Measurements from ENCODE around the gene TMC6. TPM values are rescaled to one million over a fixed set of nuclear protein-coding genes. Genes with fewer than 3 reads are reported as not detected.

The TMC6 gene
- total and polyA plus RNA-seq, 2 of the 13 experiments (the other 11 are each of a cell fraction or from before 2014, with no cell fraction given) = 48.4 to 99.1 TPM

DNA sequence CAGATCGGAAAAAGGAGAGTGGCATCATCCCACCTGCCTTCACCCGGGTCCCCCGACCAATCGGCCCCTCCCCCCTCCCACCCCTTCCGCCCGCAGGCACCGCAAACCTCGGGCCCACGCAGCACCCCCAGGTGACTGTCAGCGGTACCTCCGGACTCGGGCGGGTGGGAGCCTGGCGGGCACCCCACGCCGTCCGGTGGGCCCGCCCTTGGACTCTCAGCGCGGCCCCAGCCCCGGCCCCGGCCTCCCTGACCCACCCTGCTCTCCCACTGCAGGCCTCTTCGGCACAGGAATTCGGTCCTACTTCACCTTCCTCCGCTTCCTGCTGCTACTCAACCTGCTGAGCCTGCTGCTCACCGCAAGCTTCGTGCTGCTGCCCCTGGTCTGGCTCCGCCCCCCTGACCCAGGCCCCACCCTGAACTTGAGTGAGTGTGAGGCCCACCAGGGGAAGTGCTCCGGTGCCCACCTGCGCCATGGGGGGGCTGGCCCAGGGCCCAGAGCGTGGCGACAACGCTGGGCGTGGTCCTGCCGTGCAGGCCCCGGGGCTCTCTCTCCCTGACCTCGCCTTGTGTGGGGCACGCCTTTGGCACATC is 3.6 kb upstream of the TMC6 start (continued):
- TF ChIP-seq ZNF512B (CRISPR knock-in tag; IDR thresholded peaks at IDR 0.05; ENCODE audit: borderline replicate concordance) (no peak), TMF1 (CRISPR knock-in tag; IDR thresholded peaks at IDR 0.05; ENCODE audit: low read depth) (no peak), HMGA1 (CRISPR knock-in tag; conservative IDR thresholded peaks at IDR 0.05) (no peak), ZNF703 (CRISPR knock-in tag; IDR thresholded peaks at IDR 0.05; ENCODE audit: borderline replicate concordance) (no peak), ZNF121 (CRISPR knock-in tag; IDR thresholded peaks at IDR 0.05) (no peak), ZNF749 (CRISPR knock-in tag; IDR thresholded peaks at IDR 0.05; ENCODE audit: borderline replicate concordance) (no peak), GPN1 (CRISPR knock-in tag; IDR thresholded peaks at IDR 0.05; ENCODE audit: borderline replicate concordance) (no peak), AKAP8 (CRISPR knock-in tag; IDR thresholded peaks at IDR 0.05) (no peak), ARNT (IDR thresholded peaks at IDR 0.05) (no peak), ZBTB7B (CRISPR knock-in tag; IDR thresholded peaks at IDR 0.05) (peak; percentile 79; the same call in 1 of the 2 replicates), ARHGAP35 (CRISPR knock-in tag; IDR thresholded peaks at IDR 0.05; ENCODE audit: borderline replicate concordance) (peak; percentile 23; the same call in 1 of the 2 replicates), CAMTA2 (CRISPR knock-in tag; IDR thresholded peaks at IDR 0.05; ENCODE audit: borderline replicate concordance) (no peak), IRF2 (CRISPR knock-in tag; IDR thresholded peaks at IDR 0.05) (no peak), TBL1XR1 (IDR thresholded peaks at IDR 0.05; ENCODE audit: borderline replicate concordance, low read length, partially characterized antibody) (no peak), MXI1 (IDR thresholded peaks at IDR 0.05; ENCODE audit: borderline replicate concordance, low read depth, low read length) (no peak), ZNF30 (CRISPR knock-in tag; IDR thresholded peaks at IDR 0.05) (no peak), GABPA (IDR thresholded peaks at IDR 0.05; ENCODE audit: low read depth, low read length) (no peak), GABPA (CRISPR knock-in tag; IDR thresholded peaks at IDR 0.05; ENCODE audit: low read depth) (no peak), NFAT5 (CRISPR knock-in tag; IDR thresholded peaks at IDR 0.05) (no peak), NFIB (CRISPR knock-in tag; IDR thresholded peaks at IDR 0.05; ENCODE audit: borderline replicate concordance) (no peak), ELK4 (CRISPR knock-in tag; IDR thresholded peaks at IDR 0.05; ENCODE audit: borderline replicate concordance) (no peak)
- TF ChIP-seq, protein P1, sequence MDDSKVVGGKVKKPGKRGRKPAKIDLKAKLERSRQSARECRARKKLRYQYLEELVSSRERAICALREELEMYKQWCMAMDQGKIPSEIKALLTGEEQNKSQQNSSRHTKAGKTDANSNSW (CRISPR knock-in tag; IDR thresholded peaks at IDR 0.05; ENCODE audit: borderline replicate concordance) = no peak

Data from HepG2 (cell line).